Keratinocyte (primary cell): ENCODE results near the gene CORO2A.

Source experiments
- EZH2 ChIP-seq: IDR thresholded peaks from one replicate; pipeline ENCODE4 v1.6.1; 2012; ENCODE audit warnings: inconsistent platforms, mild to moderate bottlenecking, low read length, moderate library complexity
- TF ChIP-seq, protein P1 (sequence below), 3 experiments: IDR thresholded peaks in 1 of 3; conservative IDR thresholded peaks in 1 of 3; optimal IDR thresholded peaks in 1 of 3; 2 replicates in 2 of 3; 3 replicates in 1 of 3; pipeline versions ENCODE3 to v1.5.1; 2011; ENCODE audit warnings: low read length in 3 of 3, mild to moderate bottlenecking in 3 of 3, moderate library complexity in 2 of 3, control low read depth in 1 of 3, inconsistent platforms in 1 of 3; ENCODE audit not compliant: insufficient read depth in 2 of 3; ENCODE audit errors: extremely low read depth in 1 of 3

DNA sequence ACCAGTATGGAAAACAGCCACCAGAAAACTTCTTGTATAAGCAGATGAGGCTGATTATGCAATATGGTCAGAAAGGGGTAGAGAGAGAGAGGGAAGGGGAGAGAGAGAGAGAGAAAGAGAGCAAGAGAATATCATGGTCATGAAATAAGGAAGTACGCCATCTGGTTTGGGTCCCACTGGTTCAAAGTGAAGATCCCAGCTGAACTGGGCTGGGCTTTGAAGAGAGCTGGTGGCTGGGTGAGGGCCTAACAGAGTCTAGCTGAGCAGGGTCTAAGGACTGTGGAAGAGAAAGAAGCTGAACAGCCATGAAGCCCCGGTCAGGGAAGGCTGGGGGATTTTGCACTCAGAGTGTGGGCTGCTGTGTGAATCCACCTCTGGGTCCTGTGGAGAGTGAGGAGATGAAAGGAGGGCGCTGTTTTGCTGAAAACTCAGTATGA, 88.0 kb downstream of the CORO2A start:
- TF ChIP-seq EZH2: no peak
- TF ChIP-seq, protein P1, sequence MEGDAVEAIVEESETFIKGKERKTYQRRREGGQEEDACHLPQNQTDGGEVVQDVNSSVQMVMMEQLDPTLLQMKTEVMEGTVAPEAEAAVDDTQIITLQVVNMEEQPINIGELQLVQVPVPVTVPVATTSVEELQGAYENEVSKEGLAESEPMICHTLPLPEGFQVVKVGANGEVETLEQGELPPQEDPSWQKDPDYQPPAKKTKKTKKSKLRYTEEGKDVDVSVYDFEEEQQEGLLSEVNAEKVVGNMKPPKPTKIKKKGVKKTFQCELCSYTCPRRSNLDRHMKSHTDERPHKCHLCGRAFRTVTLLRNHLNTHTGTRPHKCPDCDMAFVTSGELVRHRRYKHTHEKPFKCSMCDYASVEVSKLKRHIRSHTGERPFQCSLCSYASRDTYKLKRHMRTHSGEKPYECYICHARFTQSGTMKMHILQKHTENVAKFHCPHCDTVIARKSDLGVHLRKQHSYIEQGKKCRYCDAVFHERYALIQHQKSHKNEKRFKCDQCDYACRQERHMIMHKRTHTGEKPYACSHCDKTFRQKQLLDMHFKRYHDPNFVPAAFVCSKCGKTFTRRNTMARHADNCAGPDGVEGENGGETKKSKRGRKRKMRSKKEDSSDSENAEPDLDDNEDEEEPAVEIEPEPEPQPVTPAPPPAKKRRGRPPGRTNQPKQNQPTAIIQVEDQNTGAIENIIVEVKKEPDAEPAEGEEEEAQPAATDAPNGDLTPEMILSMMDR (optimal IDR thresholded peaks at IDR 0.05 in 1 of 3, IDR thresholded peaks at IDR 0.05 in 1 of 3, conservative IDR thresholded peaks at IDR 0.05 in 1 of 3; ENCODE audit: extremely low read depth in 1 of 3, insufficient read depth in 2 of 3, low read length in 3 of 3): no peak
